ENCODE measurements around the gene CADPS2.

The CADPS2 gene

DNA sequence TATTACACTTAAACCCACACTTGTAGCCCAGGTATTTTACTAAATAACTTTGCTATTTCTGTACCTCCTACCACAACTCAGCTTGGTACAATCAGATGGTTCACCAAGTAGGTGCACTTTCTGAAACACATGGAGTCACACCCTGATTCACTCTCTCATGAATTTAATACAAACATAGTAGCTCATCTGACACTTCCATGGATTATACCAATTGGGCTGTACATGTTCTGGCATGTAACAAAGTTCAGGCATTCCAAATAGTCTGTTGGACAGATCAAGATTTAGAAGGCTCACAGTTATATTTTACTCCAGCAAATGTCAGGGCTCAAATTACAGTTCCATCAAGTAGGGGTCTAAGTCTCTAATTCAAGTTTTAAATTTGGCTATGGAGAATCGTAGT is 121.4 kb downstream of the CADPS2 start:
- DNase-seq (ENCODE audit: low spot score in 2 of 2) (no peak), ATAC-seq (no peak)
- Mint-ChIP-seq H3K4me3 (no peak overlapping the region), H3K36me3 (no peaks in the 10 kb centered on the region), H3K27ac (no peak overlapping the region), H3K9me3 (peaks cover 18% of the 10 kb centered on the region), H3K4me1 (no peaks in the 10 kb centered on the region)

DNA sequence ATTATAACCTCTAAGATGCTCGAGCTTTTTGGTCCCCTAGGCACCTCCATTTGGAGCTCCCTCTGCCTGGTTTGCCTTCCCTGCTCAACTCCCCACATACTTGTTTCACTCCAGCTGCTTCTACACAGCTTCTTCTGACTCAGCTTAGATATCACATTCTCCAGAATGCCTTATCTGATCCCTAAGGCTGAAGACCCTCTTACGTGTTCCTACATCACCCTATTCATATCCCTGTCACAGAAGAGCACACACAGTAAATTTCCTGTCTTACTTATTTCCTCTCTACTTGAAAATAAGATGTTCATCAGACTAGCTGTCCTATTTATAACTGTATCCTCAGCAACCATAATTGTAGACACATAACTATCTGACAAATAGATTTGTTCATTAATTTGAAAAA is 122.2 kb downstream of the CADPS2 start:
- Mint-ChIP-seq H3K27ac (no peak overlapping the region), H3K4me3 (no peak overlapping the region), H3K4me1 (no peaks in the 10 kb centered on the region), H3K9me3 (peaks cover 14% of the 10 kb centered on the region), H3K36me3 (no peaks in the 10 kb centered on the region)
- ATAC-seq, result no peak
- DNase-seq (ENCODE audit: low spot score in 2 of 2), result no peak

DNA sequence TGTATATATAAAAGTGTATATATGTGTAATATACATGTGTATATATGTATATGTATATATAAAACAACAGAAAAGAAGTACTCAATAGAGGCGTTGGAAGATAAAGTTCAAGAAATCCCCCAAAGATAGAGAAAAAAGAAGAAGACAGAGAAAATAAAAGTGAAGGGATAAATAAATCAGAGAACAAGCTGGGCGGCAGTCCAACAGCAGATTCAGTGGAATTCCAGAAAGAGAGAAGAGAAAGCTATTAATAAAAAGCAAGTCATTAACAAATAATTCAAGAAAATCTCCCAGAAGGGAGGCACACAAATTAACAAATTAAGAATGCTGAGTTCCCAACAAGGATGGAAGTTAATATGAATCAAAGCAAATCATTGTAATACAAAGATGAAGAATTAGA is 124.2 kb downstream of the CADPS2 start:
- no peak overlapping the region for H3K27ac Mint-ChIP-seq
- ATAC-seq (no peak), DNase-seq (ENCODE audit: low spot score in 2 of 2) (no peak)
- H3K36me3 Mint-ChIP-seq, result no peaks in the 10 kb centered on the region
- H3K4me1 Mint-ChIP-seq, result no peaks in the 10 kb centered on the region
- peaks cover 14% of the 10 kb centered on the region for H3K9me3 Mint-ChIP-seq
- H3K4me3 Mint-ChIP-seq, result no peak overlapping the region

DNA sequence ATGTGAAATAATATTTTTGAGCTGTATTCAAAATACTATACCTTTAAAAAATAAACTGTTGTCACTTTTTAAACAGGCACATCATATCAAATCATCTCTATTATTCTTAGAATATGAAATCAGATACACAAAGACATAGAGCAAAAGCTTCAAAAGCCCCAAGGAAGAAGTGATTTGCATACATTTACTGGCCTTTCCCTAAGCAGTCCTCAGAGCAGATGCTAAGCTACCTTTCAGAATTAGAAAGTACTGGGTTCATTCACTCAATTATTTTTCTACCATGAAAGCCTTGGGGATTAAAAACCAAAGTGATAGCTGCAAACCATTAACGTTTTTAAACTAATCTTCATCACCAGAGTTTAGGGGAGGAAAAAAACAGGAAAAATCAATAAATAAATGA is 127.8 kb downstream of the CADPS2 start:
- no peaks in the 10 kb centered on the region for H3K36me3 Mint-ChIP-seq
- no peak overlapping the region for H3K27ac Mint-ChIP-seq
- no peak overlapping the region for H3K4me3 Mint-ChIP-seq
- DNase-seq (ENCODE audit: low spot score in 2 of 2) (no peak), ATAC-seq (no peak)
- H3K4me1 Mint-ChIP-seq, result no peaks in the 10 kb centered on the region
- H3K9me3 Mint-ChIP-seq, result peaks cover 4% of the 10 kb centered on the region

DNA sequence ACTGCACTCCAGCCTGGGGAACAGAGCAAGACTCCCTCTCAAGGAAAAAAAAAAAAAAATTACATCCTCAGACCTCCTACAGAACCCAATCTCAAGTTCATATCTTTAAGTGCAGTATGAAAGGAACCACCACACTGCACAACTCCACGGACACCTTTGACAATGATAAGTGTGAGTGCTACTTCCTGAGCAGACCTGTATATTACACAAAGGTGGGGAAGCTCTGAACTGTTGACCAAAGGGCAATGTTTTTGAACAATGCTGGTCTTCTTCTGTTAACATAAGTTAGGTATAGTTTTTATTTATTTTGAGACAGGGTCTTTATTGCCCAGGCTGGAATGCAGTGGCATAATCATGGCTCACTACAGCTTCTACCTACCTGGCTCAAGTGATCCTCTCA is 129.4 kb downstream of the CADPS2 start:
- no peak overlapping the region for H3K27ac Mint-ChIP-seq

DNA sequence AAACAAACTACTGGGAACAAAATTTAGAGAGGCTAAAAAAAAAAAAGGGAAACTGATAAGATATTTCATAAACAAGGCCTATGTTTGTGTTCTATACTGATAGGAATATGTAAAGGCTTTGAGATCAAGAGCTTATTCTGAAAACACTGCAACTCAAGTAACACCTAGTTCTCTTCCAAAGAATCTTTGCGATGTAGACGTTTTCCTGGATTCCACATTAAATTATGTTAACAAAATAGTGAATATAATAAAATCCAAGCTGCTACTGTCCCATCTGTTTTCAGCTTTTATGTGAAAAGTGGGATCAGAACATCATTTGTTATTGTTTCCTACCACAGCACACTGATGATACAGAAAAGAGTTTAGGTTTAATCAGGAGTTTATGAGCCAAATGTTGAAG is 130.6 kb downstream of the CADPS2 start:
- Mint-ChIP-seq H3K4me3 (no peak overlapping the region), H3K27ac (no peak overlapping the region), H3K36me3 (no peaks in the 10 kb centered on the region), H3K9me3 (peaks cover 3% of the 10 kb centered on the region), H3K4me1 (no peaks in the 10 kb centered on the region)
- ATAC-seq, result no peak
- no peak for DNase-seq (ENCODE audit: low spot score in 2 of 2)

More for the DNA sequence above, 129.4 kb downstream of the CADPS2 start:
- Mint-ChIP-seq H3K9me3 (peaks cover 3% of the 10 kb centered on the region), H3K4me3 (no peak overlapping the region), H3K4me1 (no peaks in the 10 kb centered on the region), H3K36me3 (no peaks in the 10 kb centered on the region)
- no peak for DNase-seq (ENCODE audit: low spot score in 2 of 2)
- no peak for ATAC-seq

DNA sequence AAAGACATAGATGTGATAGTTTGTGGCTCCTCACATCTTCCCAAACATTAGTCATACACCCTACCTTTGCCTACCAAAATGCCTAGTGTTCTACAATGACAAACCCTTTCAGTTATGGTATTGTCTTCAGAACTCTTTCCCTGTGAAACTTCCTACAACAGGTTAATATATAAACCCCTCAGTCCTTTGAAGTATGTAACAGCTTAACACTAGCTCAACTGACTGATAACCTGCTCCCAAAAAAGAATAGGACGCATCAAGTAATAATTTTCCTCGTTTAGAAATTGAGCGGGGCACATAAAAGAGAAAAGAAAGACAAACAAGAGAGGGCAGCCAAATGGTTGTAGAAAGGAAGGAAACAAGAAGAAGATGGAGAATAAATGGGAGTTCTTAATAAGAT is 133.7 kb downstream of the CADPS2 start:
- Mint-ChIP-seq H3K9me3 (peaks cover 9% of the 10 kb centered on the region), H3K27ac (no peak overlapping the region), H3K4me3 (no peak overlapping the region), H3K36me3 (no peaks in the 10 kb centered on the region), H3K4me1 (no peaks in the 10 kb centered on the region)
- no peak for DNase-seq (ENCODE audit: low spot score in 2 of 2)
- no peak for ATAC-seq

DNA sequence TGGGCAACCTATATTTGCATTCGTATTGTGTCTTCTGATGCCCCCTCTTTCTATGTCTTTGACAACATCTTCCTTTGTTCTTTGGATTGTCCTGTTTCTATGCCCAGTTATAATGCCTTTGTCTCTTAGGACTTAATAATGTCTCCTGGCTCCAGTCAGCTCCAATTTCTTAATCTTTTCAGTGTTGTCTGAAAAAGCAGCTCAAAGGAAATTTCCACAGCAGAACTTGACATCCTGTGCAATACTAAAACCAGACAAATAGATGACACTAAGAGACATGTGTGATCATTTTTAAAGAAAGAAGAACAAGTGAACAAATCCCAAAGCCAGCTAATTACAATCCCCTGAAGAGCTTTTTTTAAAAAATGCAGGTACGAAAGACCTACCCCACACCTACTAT is 135.9 kb downstream of the CADPS2 start:
- H3K27ac Mint-ChIP-seq, result no peak overlapping the region
- H3K4me3 Mint-ChIP-seq, result no peak overlapping the region
- no peak for ATAC-seq
- DNase-seq (ENCODE audit: low spot score in 2 of 2), result no peak
- no peaks in the 10 kb centered on the region for H3K36me3 Mint-ChIP-seq
- peaks cover 9% of the 10 kb centered on the region for H3K9me3 Mint-ChIP-seq
- H3K4me1 Mint-ChIP-seq, result no peaks in the 10 kb centered on the region

DNA sequence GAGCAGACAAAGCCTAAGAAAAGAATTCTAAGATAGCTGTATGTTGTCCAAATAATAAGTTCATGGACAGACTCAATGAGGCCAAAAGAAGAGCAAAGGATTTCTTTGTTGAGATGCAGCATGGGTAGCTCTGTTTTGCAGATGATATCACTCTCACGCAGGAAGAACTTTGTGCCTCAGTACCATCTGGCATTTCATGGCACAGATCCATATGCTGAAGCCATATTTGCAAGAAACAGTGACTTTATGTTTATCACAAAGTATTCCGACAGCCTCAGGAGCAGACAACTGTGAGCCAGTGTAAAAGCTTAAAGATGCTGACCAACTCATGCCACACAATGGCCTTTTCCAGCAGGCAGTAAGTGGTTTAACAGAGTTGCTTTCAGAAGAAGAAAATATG is 138.1 kb downstream of the CADPS2 start:
- Mint-ChIP-seq H3K4me3 (no peak overlapping the region), H3K9me3 (peaks cover 9% of the 10 kb centered on the region), H3K4me1 (no peaks in the 10 kb centered on the region), H3K36me3 (no peaks in the 10 kb centered on the region), H3K27ac (no peak overlapping the region)
- DNase-seq (ENCODE audit: low spot score in 2 of 2), result no peak
- no peak for ATAC-seq

DNA sequence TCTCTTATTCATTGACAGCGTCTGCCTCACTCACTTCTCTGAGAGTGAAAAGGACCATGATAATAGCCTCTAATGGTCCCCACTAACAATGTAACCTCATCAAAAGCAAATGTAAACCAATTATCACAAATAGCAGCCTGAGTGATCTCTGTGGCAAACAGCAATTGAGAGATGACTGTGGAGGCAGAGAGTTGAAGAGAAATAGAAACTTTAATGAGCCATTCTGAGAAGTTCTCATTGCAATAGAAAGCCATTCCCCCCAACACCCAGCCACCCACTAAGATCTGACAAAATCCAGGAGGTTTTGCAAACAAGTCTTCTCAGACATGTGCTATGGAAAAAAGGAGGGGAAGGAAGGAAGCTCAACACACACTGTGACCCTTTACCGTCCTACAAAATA is 139.3 kb downstream of the CADPS2 start:
- no peak for DNase-seq (ENCODE audit: low spot score in 2 of 2)
- ATAC-seq, result no peak
- H3K27ac Mint-ChIP-seq, result no peak overlapping the region

DNA sequence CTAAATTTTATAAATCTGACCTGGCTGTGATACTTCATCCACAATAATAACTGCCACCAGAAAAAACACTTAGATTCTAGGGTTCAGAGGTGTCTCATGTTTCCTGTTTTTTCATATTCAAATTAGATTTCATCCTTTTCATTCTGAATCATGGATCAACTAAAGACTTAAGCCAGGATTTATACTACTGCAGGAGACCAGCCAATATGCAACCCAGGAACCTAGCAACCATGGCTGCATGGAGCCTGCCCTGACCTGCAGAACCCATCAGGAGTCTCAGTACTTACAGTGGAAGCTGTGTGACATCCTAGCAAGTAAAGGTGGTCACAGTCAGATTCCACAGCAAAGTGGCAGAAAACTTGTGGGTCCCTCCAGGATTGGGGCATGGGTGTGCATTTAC is 143.0 kb downstream of the CADPS2 start:
- Mint-ChIP-seq H3K9me3 (peaks cover 7% of the 10 kb centered on the region), H3K4me1 (no peaks in the 10 kb centered on the region), H3K36me3 (no peaks in the 10 kb centered on the region), H3K27ac (no peak overlapping the region), H3K4me3 (no peak overlapping the region)
- ATAC-seq (no peak), DNase-seq (ENCODE audit: low spot score in 2 of 2) (no peak)

More for the DNA sequence above, 139.3 kb downstream of the CADPS2 start:
- H3K36me3 Mint-ChIP-seq, result no peaks in the 10 kb centered on the region
- no peaks in the 10 kb centered on the region for H3K4me1 Mint-ChIP-seq
- no peak overlapping the region for H3K4me3 Mint-ChIP-seq
- H3K9me3 Mint-ChIP-seq, result peaks cover 6% of the 10 kb centered on the region

DNA sequence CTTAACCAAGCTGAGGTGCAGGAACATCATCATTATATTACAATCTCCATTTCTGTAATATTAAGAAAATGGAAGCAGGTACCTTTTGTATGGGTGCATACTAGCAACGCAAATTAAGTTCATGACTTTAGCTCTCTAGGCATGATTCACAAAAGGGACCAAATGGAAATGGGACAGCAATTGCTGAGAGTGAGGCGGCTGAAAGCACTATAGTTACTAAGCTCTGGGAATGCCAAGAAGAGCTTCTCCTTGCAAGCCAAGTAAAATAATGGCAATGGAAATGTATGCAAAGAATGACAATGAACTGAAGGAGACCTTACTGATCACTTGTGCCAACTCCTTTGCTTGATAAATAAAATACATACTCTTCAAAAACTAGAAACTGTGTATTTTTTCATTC is 147.3 kb downstream of the CADPS2 start:
- peaks cover 11% of the 10 kb centered on the region for H3K9me3 Mint-ChIP-seq
- ATAC-seq, result no peak
- no peak overlapping the region for H3K4me3 Mint-ChIP-seq
- H3K36me3 Mint-ChIP-seq, result no peaks in the 10 kb centered on the region
- H3K4me1 Mint-ChIP-seq, result no peaks in the 10 kb centered on the region
- DNase-seq (ENCODE audit: low spot score in 2 of 2), result no peak
- no peak overlapping the region for H3K27ac Mint-ChIP-seq

DNA sequence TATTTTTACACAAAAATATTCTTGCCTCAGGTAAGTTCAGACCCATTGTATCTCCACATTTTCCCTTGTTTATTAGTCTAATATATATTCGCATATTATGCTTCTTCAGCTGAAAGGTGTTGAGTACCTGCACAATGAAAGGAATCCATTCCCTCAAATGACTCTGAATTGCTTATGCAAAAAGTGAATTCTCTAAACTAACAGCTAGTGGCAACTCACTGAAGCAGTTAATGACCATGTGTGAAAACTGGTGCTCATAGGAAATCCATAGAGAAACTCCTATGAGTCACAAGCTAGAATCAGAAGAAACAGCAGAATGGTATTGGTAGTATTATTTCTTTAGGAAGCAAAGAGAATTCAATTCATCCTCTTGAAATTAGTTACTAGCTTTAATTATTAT is 150.1 kb downstream of the CADPS2 start:
- Mint-ChIP-seq H3K36me3 (no peaks in the 10 kb centered on the region), H3K4me3 (no peak overlapping the region), H3K4me1 (no peaks in the 10 kb centered on the region), H3K27ac (no peak overlapping the region), H3K9me3 (peaks cover 11% of the 10 kb centered on the region)
- DNase-seq (ENCODE audit: low spot score in 2 of 2) (no peak), ATAC-seq (no peak)

DNA sequence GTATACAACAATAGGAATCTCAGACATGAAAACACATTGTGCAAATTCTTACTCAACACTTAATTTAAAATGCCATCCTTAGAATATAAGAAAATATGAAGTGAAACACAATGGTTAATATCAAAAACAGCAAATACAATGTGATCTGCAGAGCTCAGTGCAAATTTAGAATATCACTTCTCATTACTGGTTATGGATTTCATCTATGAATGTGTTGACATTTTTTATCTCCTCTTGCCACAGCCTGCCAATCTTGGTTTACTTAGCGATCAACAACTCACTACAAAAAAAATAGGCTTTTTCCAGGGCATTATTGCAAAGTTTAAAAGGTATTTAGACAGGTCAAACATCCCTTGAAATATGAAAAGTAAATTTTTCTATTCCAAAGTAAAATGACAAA is 158.5 kb downstream of the CADPS2 start:
- ATAC-seq (no peak), DNase-seq (ENCODE audit: low spot score in 2 of 2) (no peak)
- H3K4me1 Mint-ChIP-seq, result no peaks in the 10 kb centered on the region
- no peak overlapping the region for H3K27ac Mint-ChIP-seq
- H3K9me3 Mint-ChIP-seq, result peaks cover 7% of the 10 kb centered on the region
- H3K4me3 Mint-ChIP-seq, result no peak overlapping the region
- H3K36me3 Mint-ChIP-seq, result no peaks in the 10 kb centered on the region

DNA sequence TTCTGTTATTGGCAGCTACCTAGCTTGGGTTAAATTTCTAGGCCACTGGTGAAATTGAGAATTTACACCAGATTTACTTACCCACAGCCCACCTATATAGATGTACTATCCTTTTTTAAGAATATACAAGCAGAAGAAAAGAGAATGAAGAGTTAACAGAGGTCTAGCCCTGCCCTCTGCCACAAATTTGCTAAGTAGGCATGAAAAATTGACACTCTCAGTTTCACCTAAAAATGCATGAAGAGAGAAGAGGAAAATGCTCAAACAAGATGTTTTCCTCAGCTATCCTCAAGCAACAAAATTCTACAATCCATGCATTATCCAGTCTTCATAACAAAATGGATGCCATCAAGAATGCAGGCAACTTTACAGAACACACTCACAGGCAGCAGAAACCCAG is 158.9 kb downstream of the CADPS2 start:
- Mint-ChIP-seq H3K4me1 (no peaks in the 10 kb centered on the region), H3K27ac (no peak overlapping the region), H3K4me3 (no peak overlapping the region), H3K9me3 (peaks cover 7% of the 10 kb centered on the region), H3K36me3 (no peaks in the 10 kb centered on the region)
- ATAC-seq (no peak), DNase-seq (ENCODE audit: low spot score in 2 of 2) (no peak)

DNA sequence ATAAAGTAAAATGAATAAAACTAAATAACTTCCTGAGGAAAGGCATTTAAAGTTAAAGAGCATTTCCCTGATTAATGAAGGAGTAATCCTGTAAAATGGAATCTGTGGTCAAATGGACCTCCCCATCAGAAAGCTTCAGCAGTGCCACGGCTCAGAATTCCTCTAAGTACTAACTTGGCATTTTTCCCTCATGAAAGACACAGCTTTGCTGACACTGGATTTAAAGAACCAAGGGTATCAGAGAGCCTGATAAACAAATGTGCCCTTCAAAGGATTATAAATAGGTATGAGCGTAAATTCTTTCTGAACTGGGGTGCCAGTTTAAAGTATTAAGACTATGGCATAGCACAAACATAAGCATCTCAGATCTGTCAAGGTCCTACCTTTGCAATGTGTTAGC is 159.4 kb downstream of the CADPS2 start:
- H3K27ac Mint-ChIP-seq, result no peak overlapping the region
- peaks cover 7% of the 10 kb centered on the region for H3K9me3 Mint-ChIP-seq
- DNase-seq (ENCODE audit: low spot score in 2 of 2) (no peak), ATAC-seq (no peak)
- no peak overlapping the region for H3K4me3 Mint-ChIP-seq
- H3K36me3 Mint-ChIP-seq, result no peaks in the 10 kb centered on the region
- H3K4me1 Mint-ChIP-seq, result no peaks in the 10 kb centered on the region

DNA sequence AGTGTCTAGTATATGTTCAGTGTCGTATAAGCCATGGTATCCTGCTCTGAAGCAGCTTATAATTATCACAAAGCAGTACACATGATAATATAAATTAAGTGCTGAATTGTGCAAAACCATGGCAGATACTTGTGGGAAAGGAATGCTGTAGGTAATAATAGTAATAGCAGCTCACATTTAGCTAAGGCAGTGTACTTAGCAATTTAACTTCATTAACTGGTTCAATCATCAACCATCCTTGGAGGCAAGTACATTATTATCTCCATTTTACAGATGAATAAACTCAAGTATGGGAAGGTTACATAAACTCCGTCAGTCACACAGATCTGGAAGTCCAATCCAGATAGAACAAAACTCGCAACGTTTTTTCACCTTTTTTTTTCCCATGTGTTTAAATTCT is 161.9 kb downstream of the CADPS2 start:
- Mint-ChIP-seq H3K4me1 (no peaks in the 10 kb centered on the region), H3K4me3 (no peak overlapping the region), H3K36me3 (no peaks in the 10 kb centered on the region), H3K9me3 (peaks cover 6% of the 10 kb centered on the region), H3K27ac (no peak overlapping the region)
- ATAC-seq (no peak), DNase-seq (ENCODE audit: low spot score in 2 of 2) (no peak)
